SK-N-SH treated with all-trans-retinoic acid at 6 μM for 48 hours (cell line): ENCODE results near the gene PCDHGA1.

Experiments
- RARB ChIP-seq: fragments of 250-450 bp; sonication (Bioruptor Pico); IDR thresholded peaks from 2 replicates; pipeline ENCODE4 v1.8.0; 2021; ENCODE audit warnings: mild to moderate bottlenecking, moderate library complexity
- TCF4 ChIP-seq: fragments of 250-450 bp; sonication (Bioruptor Pico); IDR thresholded peaks from 2 replicates; pipeline ENCODE4 v1.8.0; 2021; ENCODE audit warnings: mild to moderate bottlenecking, moderate library complexity, borderline replicate concordance
- ZFP3 ChIP-seq: fragments of 250-450 bp; sonication (Bioruptor Pico); IDR thresholded peaks from 2 replicates; pipeline ENCODE4 v1.5.0; 2020; ENCODE audit warnings: mild to moderate bottlenecking, moderate library complexity
- ZFP30 ChIP-seq: fragments of 450-650 bp; formaldehyde crosslinking; IDR thresholded peaks from 2 replicates; pipeline ENCODE4 v1.5.0; 2022; ENCODE audit warnings: mild to moderate bottlenecking, moderate library complexity
- ZNF565 ChIP-seq: fragments of 450-650 bp; formaldehyde crosslinking; conservative IDR thresholded peaks from 2 replicates; pipeline ENCODE4 v1.5.0; 2020; ENCODE audit warnings: low read depth, mild to moderate bottlenecking, moderate library complexity
- ZNF8 ChIP-seq: fragments of 450-650 bp; formaldehyde crosslinking; IDR thresholded peaks from 2 replicates; pipeline ENCODE4 v1.5.0; 2020; ENCODE audit warnings: mild to moderate bottlenecking, moderate library complexity
- TF ChIP-seq, protein P1 (sequence below): fragments of 250-450 bp; sonication (Bioruptor Pico); IDR thresholded peaks from 2 replicates; pipeline ENCODE4 v1.5.1; 2020; ENCODE audit warnings: low read depth, mild to moderate bottlenecking, moderate library complexity
- TF ChIP-seq, protein P2 (sequence below): fragments of 250-450 bp; sonication (Bioruptor Pico); IDR thresholded peaks from 2 replicates; pipeline ENCODE4 v1.5.1; 2021; ENCODE audit warnings: mild to moderate bottlenecking, moderate library complexity

DNA sequence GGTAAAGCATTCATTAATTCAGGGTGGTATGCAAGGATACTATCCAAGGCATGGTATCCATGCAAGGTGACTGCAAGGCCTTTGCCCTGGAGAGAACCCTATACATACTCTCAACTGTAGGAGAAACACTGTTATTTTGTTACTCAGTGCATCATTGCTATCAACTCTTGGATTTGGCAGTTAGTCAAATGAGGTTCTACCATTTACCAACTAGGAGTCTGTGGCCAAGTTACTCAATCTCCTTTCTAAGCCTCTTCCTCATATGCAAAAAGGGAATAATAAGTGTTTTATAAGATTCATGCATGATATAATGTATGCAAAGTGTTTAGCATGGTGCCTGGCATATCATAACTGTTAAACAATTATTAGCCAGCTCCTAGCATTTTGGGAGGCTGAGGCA lies 149.5 kb downstream of the PCDHGA1 start:
- no peak for TF ChIP-seq TCF4 (CRISPR knock-in tag)
- TF ChIP-seq, protein P1, sequence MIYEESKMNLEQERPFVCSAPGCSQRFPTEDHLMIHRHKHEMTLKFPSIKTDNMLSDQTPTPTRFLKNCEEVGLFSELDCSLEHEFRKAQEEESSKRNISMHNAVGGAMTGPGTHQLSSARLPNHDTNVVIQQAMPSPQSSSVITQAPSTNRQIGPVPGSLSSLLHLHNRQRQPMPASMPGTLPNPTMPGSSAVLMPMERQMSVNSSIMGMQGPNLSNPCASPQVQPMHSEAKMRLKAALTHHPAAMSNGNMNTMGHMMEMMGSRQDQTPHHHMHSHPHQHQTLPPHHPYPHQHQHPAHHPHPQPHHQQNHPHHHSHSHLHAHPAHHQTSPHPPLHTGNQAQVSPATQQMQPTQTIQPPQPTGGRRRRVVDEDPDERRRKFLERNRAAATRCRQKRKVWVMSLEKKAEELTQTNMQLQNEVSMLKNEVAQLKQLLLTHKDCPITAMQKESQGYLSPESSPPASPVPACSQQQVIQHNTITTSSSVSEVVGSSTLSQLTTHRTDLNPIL (CRISPR knock-in tag): no peak
- no peak for TF ChIP-seq RARB (CRISPR knock-in tag)
- TF ChIP-seq ZNF565: no peak
- no peak for TF ChIP-seq ZNF8
- TF ChIP-seq, protein P2, sequence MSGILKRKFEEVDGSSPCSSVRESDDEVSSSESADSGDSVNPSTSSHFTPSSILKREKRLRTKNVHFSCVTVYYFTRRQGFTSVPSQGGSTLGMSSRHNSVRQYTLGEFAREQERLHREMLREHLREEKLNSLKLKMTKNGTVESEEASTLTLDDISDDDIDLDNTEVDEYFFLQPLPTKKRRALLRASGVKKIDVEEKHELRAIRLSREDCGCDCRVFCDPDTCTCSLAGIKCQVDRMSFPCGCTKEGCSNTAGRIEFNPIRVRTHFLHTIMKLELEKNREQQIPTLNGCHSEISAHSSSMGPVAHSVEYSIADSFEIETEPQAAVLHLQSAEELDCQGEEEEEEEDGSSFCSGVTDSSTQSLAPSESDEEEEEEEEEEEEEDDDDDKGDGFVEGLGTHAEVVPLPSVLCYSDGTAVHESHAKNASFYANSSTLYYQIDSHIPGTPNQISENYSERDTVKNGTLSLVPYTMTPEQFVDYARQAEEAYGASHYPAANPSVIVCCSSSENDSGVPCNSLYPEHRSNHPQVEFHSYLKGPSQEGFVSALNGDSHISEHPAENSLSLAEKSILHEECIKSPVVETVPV: no peak
- TF ChIP-seq ZFP30: no peak
- no peak for TF ChIP-seq ZFP3
